ENCODE results near the gene TRMT2A.

Gene TRMT2A

DNA sequence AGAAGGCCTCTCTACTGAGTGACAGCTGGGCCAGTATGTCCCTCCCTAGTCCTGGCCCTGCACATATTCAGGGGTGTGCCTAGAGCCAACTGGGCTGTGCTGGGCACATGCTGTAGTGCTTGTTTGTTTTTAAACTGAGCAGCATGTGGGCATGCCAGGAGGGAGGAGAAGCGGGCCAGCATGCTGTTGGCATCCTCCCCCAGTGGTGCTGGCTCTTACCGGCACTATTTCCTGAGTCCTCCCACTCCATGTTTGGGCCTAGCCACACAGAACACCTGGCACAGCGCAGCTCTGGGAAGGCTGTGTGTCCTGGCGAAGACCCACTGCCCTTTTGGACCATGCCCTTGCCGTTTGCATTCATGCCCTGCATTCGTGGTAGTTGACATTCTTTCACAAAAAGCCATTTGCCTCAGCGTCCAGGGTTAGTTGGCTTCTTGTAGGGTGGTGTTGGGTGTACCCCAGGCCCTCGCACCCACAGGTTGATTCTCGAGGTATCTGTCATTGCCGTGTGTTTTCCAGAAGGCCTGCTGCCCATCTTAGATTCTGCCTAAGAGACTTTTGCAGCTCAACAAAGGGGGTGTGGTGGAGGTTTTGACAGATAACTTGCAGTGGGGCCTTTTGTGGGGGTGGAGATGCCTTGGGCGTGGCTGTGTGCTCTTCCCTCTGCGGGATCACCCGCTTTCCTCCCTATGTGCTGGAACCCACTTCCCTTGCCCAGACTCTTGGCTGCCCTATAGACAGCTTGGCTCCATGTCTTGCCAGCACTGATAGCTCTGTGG is 23.4 kb downstream of the TRMT2A start:
- Mint-ChIP-seq H3K4me3 (no peak overlapping the region), H3K9me3 (peaks cover 17% of the 10 kb centered on the region), H3K4me1 (no peaks in the 10 kb centered on the region), H3K27ac (no peak overlapping the region), H3K27me3 (ENCODE audit: low read depth) (no peaks in the 10 kb centered on the region), H3K36me3 (ENCODE audit: low read depth) (peaks cover 97% of the 10 kb centered on the region)
- TF ChIP-seq, protein P1, sequence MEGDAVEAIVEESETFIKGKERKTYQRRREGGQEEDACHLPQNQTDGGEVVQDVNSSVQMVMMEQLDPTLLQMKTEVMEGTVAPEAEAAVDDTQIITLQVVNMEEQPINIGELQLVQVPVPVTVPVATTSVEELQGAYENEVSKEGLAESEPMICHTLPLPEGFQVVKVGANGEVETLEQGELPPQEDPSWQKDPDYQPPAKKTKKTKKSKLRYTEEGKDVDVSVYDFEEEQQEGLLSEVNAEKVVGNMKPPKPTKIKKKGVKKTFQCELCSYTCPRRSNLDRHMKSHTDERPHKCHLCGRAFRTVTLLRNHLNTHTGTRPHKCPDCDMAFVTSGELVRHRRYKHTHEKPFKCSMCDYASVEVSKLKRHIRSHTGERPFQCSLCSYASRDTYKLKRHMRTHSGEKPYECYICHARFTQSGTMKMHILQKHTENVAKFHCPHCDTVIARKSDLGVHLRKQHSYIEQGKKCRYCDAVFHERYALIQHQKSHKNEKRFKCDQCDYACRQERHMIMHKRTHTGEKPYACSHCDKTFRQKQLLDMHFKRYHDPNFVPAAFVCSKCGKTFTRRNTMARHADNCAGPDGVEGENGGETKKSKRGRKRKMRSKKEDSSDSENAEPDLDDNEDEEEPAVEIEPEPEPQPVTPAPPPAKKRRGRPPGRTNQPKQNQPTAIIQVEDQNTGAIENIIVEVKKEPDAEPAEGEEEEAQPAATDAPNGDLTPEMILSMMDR (IDR thresholded peaks at IDR 0.05; ENCODE audit: unreplicated experiment in 3 of 3), result no peak

DNA sequence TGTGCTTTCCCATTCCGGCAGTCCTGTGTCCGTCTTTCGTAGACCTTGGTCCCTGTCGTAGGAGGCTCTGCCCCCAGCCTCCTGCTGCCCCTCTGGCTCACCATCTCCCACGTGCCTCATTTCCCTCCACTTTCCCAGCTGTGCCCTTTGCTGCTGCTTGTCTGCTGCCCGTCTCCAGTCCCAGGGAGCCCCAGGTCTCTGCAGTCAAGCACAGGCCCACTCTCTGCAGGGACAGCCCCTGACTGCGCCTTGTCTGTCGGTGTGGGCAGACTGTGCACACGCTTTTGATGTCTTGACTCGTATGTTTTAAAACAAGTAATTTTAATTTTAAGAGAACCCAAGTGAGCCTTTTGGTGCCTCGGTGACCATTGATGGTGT is 24.6 kb downstream of the TRMT2A start:
- H3K4me1 Mint-ChIP-seq, result no peaks in the 10 kb centered on the region
- H3K9me3 Mint-ChIP-seq, result peaks cover 16% of the 10 kb centered on the region
- no peak overlapping the region for H3K27ac Mint-ChIP-seq
- TF ChIP-seq, protein P1 (IDR thresholded peaks at IDR 0.05; ENCODE audit: unreplicated experiment in 3 of 3), result no peak
- H3K27me3 Mint-ChIP-seq (ENCODE audit: low read depth), result no peaks in the 10 kb centered on the region
- H3K36me3 Mint-ChIP-seq (ENCODE audit: low read depth), result peaks cover 96% of the 10 kb centered on the region
- no peak overlapping the region for H3K4me3 Mint-ChIP-seq

DNA sequence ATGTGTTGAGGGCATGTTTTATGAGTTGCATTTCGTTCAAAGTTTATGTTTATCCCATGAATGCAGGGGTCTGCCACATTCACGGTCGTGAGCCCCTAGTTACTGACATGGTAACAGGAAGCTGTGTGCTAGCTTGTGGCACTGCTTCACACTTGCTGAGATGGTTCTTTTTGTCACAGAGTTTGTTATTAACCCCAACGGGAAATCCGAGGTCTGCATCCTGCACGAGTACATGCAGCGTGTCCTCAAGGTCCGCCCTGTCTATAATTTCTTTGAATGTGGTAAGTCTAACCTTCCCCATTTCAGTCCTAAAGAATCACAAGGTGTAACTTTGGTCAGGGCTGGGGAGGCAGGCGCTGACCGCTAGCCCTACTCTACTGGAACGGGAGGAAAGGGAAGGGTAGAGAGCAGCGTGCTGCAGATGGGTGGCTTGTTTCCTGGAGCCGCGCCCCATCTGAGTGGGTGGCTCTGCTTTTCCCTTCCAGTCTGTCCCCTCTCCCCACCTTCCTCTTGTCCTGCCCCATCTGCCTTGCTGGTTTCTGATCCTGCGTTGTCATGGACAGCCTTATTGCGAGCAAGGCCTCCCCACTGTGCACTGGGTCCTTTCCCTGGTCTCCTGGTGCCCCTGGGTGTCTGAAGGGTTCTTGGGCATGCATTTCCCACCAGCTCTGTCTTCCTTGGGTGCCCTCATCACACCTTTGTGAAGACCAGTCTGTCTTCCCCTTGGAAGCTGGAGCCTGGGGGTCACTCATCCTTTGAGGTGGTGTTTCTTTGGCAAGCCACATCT is 25.1 kb downstream of the TRMT2A start:
- H3K27ac Mint-ChIP-seq, result no peak overlapping the region
- H3K9me3 Mint-ChIP-seq, result peaks cover 11% of the 10 kb centered on the region
- H3K36me3 Mint-ChIP-seq (ENCODE audit: low read depth), result peaks cover 96% of the 10 kb centered on the region
- H3K4me1 Mint-ChIP-seq, result no peaks in the 10 kb centered on the region
- TF ChIP-seq, protein P1 (IDR thresholded peaks at IDR 0.05; ENCODE audit: unreplicated experiment in 3 of 3), result no peak
- H3K4me3 Mint-ChIP-seq, result no peak overlapping the region
- no peaks in the 10 kb centered on the region for H3K27me3 Mint-ChIP-seq (ENCODE audit: low read depth)

DNA sequence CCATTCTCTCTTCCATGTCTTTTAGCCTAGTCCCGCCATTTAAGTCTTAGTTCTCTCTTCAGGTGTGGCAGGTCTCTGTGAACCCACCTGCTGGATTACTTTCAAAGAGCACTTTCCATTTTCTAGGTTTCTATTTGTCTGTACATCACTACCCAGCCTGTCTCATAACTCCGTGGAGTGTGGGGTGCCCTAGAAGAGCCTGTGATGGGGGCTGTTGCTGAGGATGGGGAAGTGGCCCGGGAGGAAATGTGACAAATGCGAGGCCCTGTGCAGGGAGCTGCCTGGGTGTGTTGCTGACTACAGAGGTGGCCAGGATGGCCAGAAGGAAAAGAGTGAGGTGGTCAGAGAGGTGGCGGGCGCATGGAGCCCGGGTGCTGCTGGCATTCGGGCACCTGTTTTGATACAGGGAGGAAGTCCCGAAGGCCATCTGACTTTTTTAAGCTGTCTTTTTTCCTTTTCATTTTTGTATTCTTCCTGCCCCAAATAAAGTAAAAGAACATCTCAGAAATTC is 26.2 kb downstream of the TRMT2A start:
- Mint-ChIP-seq H3K36me3 (ENCODE audit: low read depth) (peaks cover 94% of the 10 kb centered on the region), H3K27me3 (ENCODE audit: low read depth) (no peaks in the 10 kb centered on the region), H3K9me3 (peaks cover 6% of the 10 kb centered on the region), H3K4me1 (no peaks in the 10 kb centered on the region), H3K4me3 (no peak overlapping the region), H3K27ac (no peak overlapping the region)
- TF ChIP-seq, protein P1 (IDR thresholded peaks at IDR 0.05; ENCODE audit: unreplicated experiment in 3 of 3), result no peak

DNA sequence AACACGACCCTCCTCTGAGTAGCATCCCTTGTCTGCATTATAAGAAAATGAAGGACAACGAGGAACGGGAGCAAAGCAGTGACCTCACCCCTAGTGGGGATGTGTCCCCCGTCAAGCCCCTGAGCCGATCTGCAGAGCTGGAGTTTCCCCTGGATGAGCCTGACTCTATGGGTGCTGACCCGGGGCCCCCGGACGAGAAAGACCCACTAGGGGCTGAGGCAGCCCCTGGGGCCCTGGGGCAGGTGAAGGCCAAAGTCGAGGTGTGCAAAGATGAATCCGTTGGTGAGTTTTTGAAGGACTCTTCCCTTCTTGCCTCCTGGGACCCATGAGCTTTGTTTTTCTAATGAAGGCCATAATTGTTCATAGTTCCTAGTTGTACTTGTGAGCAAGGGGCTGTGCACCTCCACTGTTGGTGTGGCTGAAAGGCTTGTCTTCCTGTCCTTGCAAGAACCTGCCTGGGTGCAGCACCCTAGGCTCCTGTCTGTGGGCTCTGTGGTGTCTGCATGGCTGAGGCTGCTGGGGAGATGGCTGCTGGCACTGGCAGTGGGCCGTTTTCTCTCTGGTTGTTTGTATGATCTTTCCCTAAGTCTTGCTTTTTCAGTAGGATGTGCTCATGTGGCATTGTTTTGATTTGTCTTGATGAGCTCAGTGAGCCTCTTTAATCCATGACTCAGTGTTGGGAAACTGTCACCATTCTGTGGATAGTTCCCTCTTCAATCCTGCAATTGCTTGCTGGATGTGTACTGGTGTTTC is 26.9 kb downstream of the TRMT2A start:
- Mint-ChIP-seq H3K36me3 (ENCODE audit: low read depth) (peaks cover 94% of the 10 kb centered on the region), H3K27me3 (ENCODE audit: low read depth) (no peaks in the 10 kb centered on the region), H3K9me3 (no peaks in the 10 kb centered on the region), H3K4me3 (no peak overlapping the region), H3K27ac (no peak overlapping the region), H3K4me1 (no peaks in the 10 kb centered on the region)
- TF ChIP-seq, protein P1 (IDR thresholded peaks at IDR 0.05; ENCODE audit: unreplicated experiment in 3 of 3), result no peak

All from nephron (organoid).